CD4-positive, alpha-beta memory T cell (primary cell): ENCODE results near the gene BCLAF3. TPM values are rescaled to one million over a fixed set of nuclear protein-coding genes. Genes with fewer than 3 reads are reported as not detected.

ENCODE experiments used
- microRNA-seq: library from miRNA; unstranded; fragments of <30 nt; microRNA quantifications from one replicate; pipeline ENCODE4 v1.2.0, GENCODE V29; 2021; ENCODE audit warnings: borderline replicate concordance, borderline number of aligned reads, borderline microRNAs expressed, mixed read lengths
- polyA plus RNA-seq, 2 donors: library from polyadenylated mRNA; unstranded; fragments of 300-500 nt; fragmentation: Illumina TruSeq; gene quantifications; one replicate each; pipeline ENCODE4 v1.2.3, GENCODE V29; 2021
- total RNA-seq, 2 experiments: library from RNA; stranded (reverse); gene quantifications; one replicate each; pipeline ENCODE4 v1.2.3, GENCODE V29; 2021

BCLAF3 gene
- total and polyA plus RNA-seq, 4 experiments from 2014 or later: 0.87 to 15.0 (median 7.8) TPM

Small RNAs within 50 kb of the gene (microRNA-seq; reads per million reads assigned to microRNA genes)
- 7.2 reads per million, percentile 33 among the genes with 10 or more reads in this experiment for gene MIR23C

Other genes starting within 250 kb of the BCLAF3 start
- 100 to 1,000 TPM; 121 to 144 TPM for gene SH3KBP1, start 103.5 kb downstream of the BCLAF3 start, total RNA-seq
- gene SH3KBP1, start 103.5 kb downstream of the BCLAF3 start, polyA plus RNA-seq: 100 to 1,000 TPM; 117 to 191 TPM
- under 1 TPM in 1 of 2 experiments, not detected in 1; 0.17 TPM for gene MAP7D2, start 125.8 kb upstream of the BCLAF3 start, total RNA-seq
- gene MAP7D2, start 125.8 kb upstream of the BCLAF3 start, polyA plus RNA-seq: under 1 TPM in 1 of 2 donors, not detected in 1; 0.14 TPM
- gene EIF1AX, start 150.8 kb upstream of the BCLAF3 start, total RNA-seq: 10 to 100 TPM; 61.1 to 62.4 TPM
- gene EIF1AX, start 150.8 kb upstream of the BCLAF3 start, polyA plus RNA-seq: 100 to 1,000 TPM in 1 of 2 donors, 10 to 100 TPM in 1; 84.9 to 122 TPM